Activated naive CD8-positive, alpha-beta T cell treated with anti-CD3 and anti-CD28 coated beads, Interleukin-2, amount 10 ng/mL, durations not matched to agents 7 days and 5 days (primary cell): ENCODE results near the gene SWT1. TPM values are rescaled to one million over a fixed set of nuclear protein-coding genes. Genes with fewer than 3 reads are reported as not detected.
"Not testable (repeated sequence)": the region's sequence is repeated elsewhere in the genome, so short reads cannot be mapped to it uniquely, and the experiment has no call there.

Source experiments
- ATAC-seq: fragments of 150-1000 bp; cut with Tn5 transposase; one replicate; pipeline ENCODE4 v1.10.0; 2021; ENCODE audit warnings: low read depth, moderate library complexity
- POLR2A ChIA-PET: fragments of 350-600 bp; sonication (Branson Sonifier 250); formaldehyde crosslinking; loops from one replicate; lab custom pipeline; 2021; ENCODE audit warnings: antibody characterized with exemption; lab: Charles Lee
- DNase-seq: peaks from one replicate; pipeline ENCODE4 v3.0.0; 2021
- H3K27ac Mint-ChIP-seq: one replicate; pipeline ENCODE4 v1.8.0; 2022; ENCODE audit warnings: mild to moderate bottlenecking, mixed read lengths
- H3K27me3 Mint-ChIP-seq: one replicate; pipeline ENCODE4 v1.8.0; 2022; ENCODE audit warnings: mild to moderate bottlenecking, moderate library complexity, mixed read lengths
- H3K36me3 Mint-ChIP-seq: one replicate; pipeline ENCODE4 v1.8.0; 2021; ENCODE audit warnings: mild to moderate bottlenecking, mixed read lengths
- H3K4me1 Mint-ChIP-seq: one replicate; pipeline ENCODE4 v1.8.0; 2021; ENCODE audit warnings: mixed read lengths
- H3K4me3 Mint-ChIP-seq: one replicate; pipeline ENCODE4 v1.8.0; 2022; ENCODE audit warnings: mild to moderate bottlenecking, moderate library complexity, mixed read lengths
- H3K9me3 Mint-ChIP-seq: one replicate; pipeline ENCODE4 v1.8.0; 2021; ENCODE audit warnings: mixed read lengths
- total RNA-seq, 2 experiments: library from RNA; stranded (reverse); gene quantifications; one replicate each; pipeline ENCODE4 v1.2.3, GENCODE V29; 2021

The SWT1 gene
- total RNA-seq, 2 experiments from 2014 or later, result 3.9 to 5.6 TPM

DNA sequence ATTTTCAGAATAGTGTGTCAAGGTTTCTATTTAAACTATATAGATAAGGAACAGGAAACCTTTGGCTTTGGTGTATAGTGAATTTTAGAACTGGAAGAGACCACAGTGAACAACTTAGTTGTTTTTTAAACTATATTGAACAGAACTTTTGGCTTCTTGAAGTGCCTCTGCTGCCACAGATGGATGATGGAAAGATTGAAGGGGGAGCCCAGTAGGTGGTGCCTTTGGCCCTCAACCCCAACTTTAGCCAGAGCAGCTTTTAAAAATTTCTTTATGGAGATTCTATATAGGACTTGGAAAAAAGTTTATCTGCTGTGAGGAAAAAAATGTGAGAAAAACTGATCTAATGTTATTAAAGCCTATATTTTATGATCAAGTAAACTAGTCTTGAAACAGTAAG, 50.2 kb downstream of the SWT1 start:
- ATAC-seq, result no peak
- no peaks in the 10 kb centered on the region for H3K4me1 Mint-ChIP-seq
- POLR2A ChIA-PET, result no interaction called here

DNA sequence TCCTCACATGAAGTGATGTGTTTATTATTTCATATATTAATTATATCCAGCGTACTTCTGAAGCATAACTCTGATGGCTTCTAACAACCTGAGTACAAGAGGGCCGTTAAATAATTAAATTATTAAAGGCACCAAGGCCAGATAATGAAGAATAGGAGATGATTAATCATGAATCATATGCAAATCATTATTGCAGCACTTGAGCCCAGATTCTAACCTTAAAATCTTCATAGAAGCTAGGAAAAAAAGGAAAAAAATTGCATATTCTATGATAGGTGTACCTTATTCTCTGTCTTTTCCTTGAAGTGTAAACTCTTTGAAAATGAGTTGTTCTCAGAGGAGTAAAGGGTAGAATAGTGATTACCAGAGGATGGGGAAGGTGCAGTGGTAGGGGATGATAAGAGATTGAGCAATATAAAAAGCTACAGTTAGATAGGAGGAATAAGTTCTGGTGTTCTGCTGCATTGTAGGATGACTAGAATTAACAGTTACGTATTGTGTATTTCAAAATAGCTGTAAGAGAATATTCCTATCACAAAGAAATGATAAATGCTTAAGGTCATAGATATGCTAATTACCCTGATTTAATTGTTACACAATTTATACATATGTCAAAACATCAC, 51.1 kb downstream of the SWT1 start:
- ATAC-seq (no peak), DNase-seq (no peak)
- Mint-ChIP-seq H3K27ac (no peak overlapping the region), H3K4me3 (no peak overlapping the region), H3K36me3 (peaks cover 2% of the 10 kb centered on the region), H3K27me3 (no peaks in the 10 kb centered on the region), H3K4me1 (no peaks in the 10 kb centered on the region), H3K9me3 (peaks cover 12% of the 10 kb centered on the region)
- POLR2A ChIA-PET, result no interaction called here

More for the DNA sequence above, 50.2 kb downstream of the SWT1 start:
- H3K9me3 Mint-ChIP-seq, result peaks cover 12% of the 10 kb centered on the region
- no peak overlapping the region for H3K4me3 Mint-ChIP-seq
- peaks cover 2% of the 10 kb centered on the region for H3K36me3 Mint-ChIP-seq
- no peak for DNase-seq
- no peaks in the 10 kb centered on the region for H3K27me3 Mint-ChIP-seq
- no peak overlapping the region for H3K27ac Mint-ChIP-seq

- POLR2A ChIA-PET, result no interaction called here
- no peaks in the 10 kb centered on the region for H3K4me1 Mint-ChIP-seq
- no peaks in the 10 kb centered on the region for H3K27me3 Mint-ChIP-seq
- ATAC-seq (no peak), DNase-seq (no peak)
- peaks cover 12% of the 10 kb centered on the region for H3K9me3 Mint-ChIP-seq
- H3K4me3 Mint-ChIP-seq, result no peak overlapping the region
- peaks cover 2% of the 10 kb centered on the region for H3K36me3 Mint-ChIP-seq
- no peak overlapping the region for H3K27ac Mint-ChIP-seq
These were observed 51.7 kb downstream of the SWT1 start for GRCh38 chr1:185208626-185209180.

DNA sequence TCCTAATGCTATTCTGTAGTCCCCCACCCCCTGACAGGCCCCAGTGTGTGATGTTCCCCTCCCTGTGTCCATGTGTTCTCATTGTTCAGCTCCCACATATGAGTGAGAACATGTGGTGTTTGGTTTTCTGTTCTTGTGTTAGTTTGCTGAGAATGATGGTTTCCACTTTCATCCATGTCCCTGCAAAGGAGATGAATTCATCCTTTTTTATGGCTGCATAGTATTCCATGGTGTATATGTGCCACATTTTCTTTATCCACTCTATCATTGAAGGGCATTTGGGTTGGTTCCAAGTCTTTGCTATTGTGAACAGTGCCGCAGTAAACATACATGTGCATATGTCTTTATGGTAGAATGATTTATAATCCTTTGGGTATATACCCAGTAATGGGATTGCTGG, 52.4 kb downstream of the SWT1 start:
- H3K4me3 Mint-ChIP-seq, H3K27me3 Mint-ChIP-seq, DNase-seq, H3K27ac Mint-ChIP-seq, ATAC-seq, H3K36me3 Mint-ChIP-seq, POLR2A ChIA-PET, H3K4me1 Mint-ChIP-seq: not testable (repeated sequence)
- H3K9me3 Mint-ChIP-seq, result peaks cover 12% of the 10 kb centered on the region

DNA sequence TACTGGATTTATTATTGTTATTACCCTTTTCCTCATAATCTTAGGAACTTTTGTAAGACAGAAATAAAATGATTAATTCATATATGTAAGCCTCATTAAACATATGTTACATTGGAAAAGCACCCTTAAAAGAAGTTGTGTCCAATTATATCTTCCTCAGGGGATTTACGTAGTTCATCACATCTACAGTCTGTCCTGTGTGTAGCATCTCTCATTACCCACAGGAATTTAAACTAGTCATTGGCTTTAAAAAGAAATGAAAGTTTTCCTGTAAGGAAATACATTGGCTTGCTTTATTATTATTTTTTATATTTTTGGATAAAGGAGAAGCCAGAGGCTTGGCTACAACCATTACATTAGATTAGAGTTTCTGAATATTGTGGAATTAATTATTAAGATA, 56.1 kb downstream of the SWT1 start:
- DNase-seq, result no peak
- Mint-ChIP-seq H3K4me3 (no peak overlapping the region), H3K9me3 (peaks cover 12% of the 10 kb centered on the region), H3K36me3 (peaks cover 2% of the 10 kb centered on the region), H3K27me3 (no peaks in the 10 kb centered on the region), H3K27ac (no peak overlapping the region), H3K4me1 (no peaks in the 10 kb centered on the region)
- no peak for ATAC-seq
- POLR2A ChIA-PET, result no interaction called here

DNA sequence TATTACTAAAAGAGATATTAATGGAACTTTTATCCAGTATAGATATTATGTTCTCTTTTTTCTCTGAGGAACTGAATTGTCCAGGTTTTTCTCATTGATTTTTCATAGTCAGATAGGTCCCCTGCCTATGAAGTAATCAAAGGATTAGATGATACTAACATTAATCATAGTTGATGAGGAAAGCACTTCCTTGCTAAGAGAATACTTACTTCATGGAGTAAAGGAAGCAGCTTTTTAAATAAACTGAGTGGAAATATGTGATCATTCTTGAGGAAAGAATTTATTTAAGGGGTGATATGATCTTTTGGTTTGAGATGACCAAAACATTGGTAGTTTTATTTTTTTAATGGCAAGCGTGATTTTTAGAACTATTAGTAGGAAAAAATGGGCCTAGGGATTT, 58.9 kb downstream of the SWT1 start:
- DNase-seq (no peak), ATAC-seq (no peak)
- Mint-ChIP-seq H3K27ac (no peak overlapping the region), H3K4me3 (no peak overlapping the region), H3K27me3 (no peaks in the 10 kb centered on the region), H3K36me3 (no peaks in the 10 kb centered on the region), H3K4me1 (no peaks in the 10 kb centered on the region), H3K9me3 (no peaks in the 10 kb centered on the region)
- POLR2A ChIA-PET, result no interaction called here

- no peak for DNase-seq
- Mint-ChIP-seq H3K4me3 (no peak overlapping the region), H3K27me3 (no peaks in the 10 kb centered on the region), H3K36me3 (peaks cover 19% of the 10 kb centered on the region), H3K4me1 (no peaks in the 10 kb centered on the region), H3K27ac (no peak overlapping the region), H3K9me3 (peaks cover 4% of the 10 kb centered on the region)
- ATAC-seq, result no peak
- POLR2A ChIA-PET, result no interaction called here
These were observed 67.2 kb downstream of the SWT1 start for GRCh38 chr1:185224132-185224531.

DNA sequence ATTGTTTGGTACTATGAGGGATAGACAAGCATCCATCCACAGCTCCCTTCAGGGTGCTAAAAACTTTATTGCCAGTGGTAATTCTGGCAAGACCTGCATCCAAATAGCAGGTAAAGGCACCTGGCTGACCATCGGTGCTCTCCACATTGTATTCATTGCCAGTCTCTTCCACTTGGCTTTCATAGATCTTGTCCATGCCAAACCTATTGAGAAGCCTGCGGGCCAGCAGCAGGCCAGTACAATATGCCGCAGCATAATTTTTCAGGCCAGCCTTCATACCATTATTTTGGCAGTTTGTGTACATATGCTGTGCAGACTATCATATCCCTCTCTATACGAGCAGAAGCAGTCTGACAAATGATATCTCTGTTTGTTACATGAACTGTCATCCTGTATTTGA, 70.2 kb downstream of the SWT1 start:
- Mint-ChIP-seq H3K27ac (no peak overlapping the region), H3K36me3 (peaks cover 20% of the 10 kb centered on the region), H3K4me1 (peaks cover 1% of the 10 kb centered on the region), H3K27me3 (no peaks in the 10 kb centered on the region), H3K9me3 (peaks cover 4% of the 10 kb centered on the region), H3K4me3 (no peak overlapping the region)
- no peak for ATAC-seq
- POLR2A ChIA-PET, result no interaction called here
- DNase-seq, result no peak

GRCh38 chr1:185228979-185229378, 72.0 kb downstream of the SWT1 start:
- Mint-ChIP-seq H3K27ac (no peak overlapping the region), H3K4me3 (no peak overlapping the region), H3K9me3 (peaks cover 4% of the 10 kb centered on the region), H3K27me3 (no peaks in the 10 kb centered on the region), H3K4me1 (peaks cover 1% of the 10 kb centered on the region), H3K36me3 (peaks cover 10% of the 10 kb centered on the region)
- no peak for DNase-seq
- POLR2A ChIA-PET, result no interaction called here
- no peak for ATAC-seq

GRCh38 chr1:185229981-185230380, 73.0 kb downstream of the SWT1 start:
- no peak overlapping the region for H3K27ac Mint-ChIP-seq
- H3K4me1 Mint-ChIP-seq, result peaks cover 1% of the 10 kb centered on the region
- peaks cover 1% of the 10 kb centered on the region for H3K36me3 Mint-ChIP-seq
- no peak overlapping the region for H3K4me3 Mint-ChIP-seq
- DNase-seq (no peak), ATAC-seq (no peak)
- H3K27me3 Mint-ChIP-seq, result no peaks in the 10 kb centered on the region
- POLR2A ChIA-PET, result no interaction called here
- H3K9me3 Mint-ChIP-seq, result no peaks in the 10 kb centered on the region

- no peaks in the 10 kb centered on the region for H3K27me3 Mint-ChIP-seq
- H3K9me3 Mint-ChIP-seq, result peaks cover 2% of the 10 kb centered on the region
- POLR2A ChIA-PET, result no interaction called here
- ATAC-seq (no peak), DNase-seq (no peak)
- peaks cover 1% of the 10 kb centered on the region for H3K4me1 Mint-ChIP-seq
- H3K36me3 Mint-ChIP-seq, result peaks cover 3% of the 10 kb centered on the region
- H3K4me3 Mint-ChIP-seq, result no peak overlapping the region
- H3K27ac Mint-ChIP-seq, result no peak overlapping the region
These were observed 75.9 kb downstream of the SWT1 start for GRCh38 chr1:185232874-185233273.

- H3K27ac Mint-ChIP-seq, H3K36me3 Mint-ChIP-seq, H3K4me1 Mint-ChIP-seq, DNase-seq, POLR2A ChIA-PET, ATAC-seq, H3K27me3 Mint-ChIP-seq, H3K4me3 Mint-ChIP-seq, H3K9me3 Mint-ChIP-seq: not testable (repeated sequence)
These were observed 77.2 kb downstream of the SWT1 start for GRCh38 chr1:185234183-185234582.

DNA sequence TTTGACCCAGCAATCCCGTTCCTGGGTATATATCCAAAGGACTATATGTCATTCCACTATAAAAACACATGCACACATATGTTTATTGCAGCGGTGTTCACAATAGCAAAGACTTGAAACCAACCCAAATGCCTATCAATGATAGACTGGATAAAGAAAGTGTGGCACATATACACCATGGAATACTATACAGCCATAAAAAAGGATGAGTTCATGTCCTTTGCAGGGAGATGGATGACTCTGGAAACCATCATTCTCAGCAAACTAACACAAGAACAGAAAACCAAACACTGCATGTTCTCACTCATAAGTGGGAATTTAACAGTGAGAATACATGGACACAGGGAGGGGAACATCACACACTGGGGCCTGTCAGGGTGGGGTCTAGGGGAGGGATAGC, 80.2 kb downstream of the SWT1 start:
- H3K4me3 Mint-ChIP-seq, H3K9me3 Mint-ChIP-seq, ATAC-seq, H3K36me3 Mint-ChIP-seq, H3K27ac Mint-ChIP-seq, H3K27me3 Mint-ChIP-seq, POLR2A ChIA-PET, DNase-seq: not testable (repeated sequence)
- peaks cover 12% of the 10 kb centered on the region for H3K4me1 Mint-ChIP-seq

- POLR2A ChIA-PET, result no interaction called here
- ATAC-seq (no peak), DNase-seq (no peak)
- peaks cover 12% of the 10 kb centered on the region for H3K4me1 Mint-ChIP-seq
- no peak overlapping the region for H3K4me3 Mint-ChIP-seq
- peaks cover 2% of the 10 kb centered on the region for H3K9me3 Mint-ChIP-seq
- no peak overlapping the region for H3K27ac Mint-ChIP-seq
- no peaks in the 10 kb centered on the region for H3K27me3 Mint-ChIP-seq
- H3K36me3 Mint-ChIP-seq, result peaks cover 2% of the 10 kb centered on the region
These were observed 80.7 kb downstream of the SWT1 start for GRCh38 chr1:185237661-185238060.
